ENCODE data around the gene DUOXA2.

DUOXA2 gene

DNA sequence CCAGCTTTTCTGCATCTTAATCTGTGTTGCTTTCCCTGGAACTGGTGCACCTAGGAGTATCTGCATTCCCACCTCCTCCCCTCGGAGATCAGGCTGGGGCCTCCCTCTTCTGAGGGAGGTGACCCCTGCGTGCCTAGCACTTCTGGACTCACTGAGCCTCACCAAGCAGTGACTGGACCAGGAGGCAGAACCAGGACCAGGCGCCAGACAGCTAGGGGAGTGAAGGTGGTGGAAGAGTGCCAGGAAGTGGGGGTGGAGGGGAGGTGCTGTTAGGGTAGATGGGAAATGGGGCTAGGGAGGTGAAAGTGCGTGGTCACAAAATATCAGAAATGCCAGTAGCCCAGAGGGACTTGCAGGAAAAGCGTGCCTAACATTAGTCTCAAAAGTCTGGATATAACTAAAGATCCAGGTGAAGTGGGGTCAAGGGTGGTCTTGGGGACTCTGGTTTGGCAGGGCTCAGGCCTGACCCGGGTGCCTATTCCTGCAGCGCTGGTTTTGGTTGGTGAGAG is 1.2 kb downstream of the DUOXA2 start:
- TF ChIP-seq POLR2AphosphoS5 (IDR thresholded peaks at IDR 0.05; ENCODE audit: low read depth, low read length), result no peak
- TF ChIP-seq SIN3A (IDR thresholded peaks at IDR 0.05; ENCODE audit: borderline replicate concordance, insufficient read depth, low read length), result no peak
- no peak for TF ChIP-seq FOXP2 (optimal IDR thresholded peaks at IDR 0.05; ENCODE audit: borderline replicate concordance, extremely low read depth, extremely low read length, insufficient read depth)

DNA sequence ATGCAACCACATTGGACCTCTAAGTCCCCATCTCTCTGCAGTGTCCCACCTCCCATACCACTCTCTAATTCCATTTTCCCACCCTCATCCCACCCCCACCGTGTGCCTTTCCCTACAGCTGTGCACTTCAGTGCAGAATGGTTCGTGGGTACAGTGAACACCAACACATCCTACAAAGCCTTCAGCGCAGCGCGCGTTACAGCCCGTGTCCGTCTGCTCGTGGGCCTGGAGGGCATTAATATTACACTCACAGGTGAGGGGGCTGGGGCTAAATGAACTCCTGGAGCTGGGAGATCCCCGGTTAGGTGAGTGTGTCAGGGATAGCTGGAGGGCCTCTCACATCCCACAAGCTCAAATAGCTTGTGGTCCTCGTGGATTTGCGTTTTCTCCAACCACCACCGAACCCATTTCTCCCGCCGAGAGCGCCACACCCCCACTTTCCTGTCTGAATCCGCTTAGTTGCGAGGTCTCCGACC is 1.9 kb downstream of the DUOXA2 start:
- TF ChIP-seq SIN3A (IDR thresholded peaks at IDR 0.05; ENCODE audit: borderline replicate concordance, insufficient read depth, low read length) (no peak), FOXP2 (optimal IDR thresholded peaks at IDR 0.05; ENCODE audit: borderline replicate concordance, extremely low read depth, extremely low read length, insufficient read depth) (no peak), TAF1 (IDR thresholded peaks at IDR 0.05; ENCODE audit: borderline replicate concordance, insufficient read depth, low read length) (no peak), POLR2AphosphoS5 (IDR thresholded peaks at IDR 0.05; ENCODE audit: low read depth, low read length) (no peak)
- TF ChIP-seq, protein P1, sequence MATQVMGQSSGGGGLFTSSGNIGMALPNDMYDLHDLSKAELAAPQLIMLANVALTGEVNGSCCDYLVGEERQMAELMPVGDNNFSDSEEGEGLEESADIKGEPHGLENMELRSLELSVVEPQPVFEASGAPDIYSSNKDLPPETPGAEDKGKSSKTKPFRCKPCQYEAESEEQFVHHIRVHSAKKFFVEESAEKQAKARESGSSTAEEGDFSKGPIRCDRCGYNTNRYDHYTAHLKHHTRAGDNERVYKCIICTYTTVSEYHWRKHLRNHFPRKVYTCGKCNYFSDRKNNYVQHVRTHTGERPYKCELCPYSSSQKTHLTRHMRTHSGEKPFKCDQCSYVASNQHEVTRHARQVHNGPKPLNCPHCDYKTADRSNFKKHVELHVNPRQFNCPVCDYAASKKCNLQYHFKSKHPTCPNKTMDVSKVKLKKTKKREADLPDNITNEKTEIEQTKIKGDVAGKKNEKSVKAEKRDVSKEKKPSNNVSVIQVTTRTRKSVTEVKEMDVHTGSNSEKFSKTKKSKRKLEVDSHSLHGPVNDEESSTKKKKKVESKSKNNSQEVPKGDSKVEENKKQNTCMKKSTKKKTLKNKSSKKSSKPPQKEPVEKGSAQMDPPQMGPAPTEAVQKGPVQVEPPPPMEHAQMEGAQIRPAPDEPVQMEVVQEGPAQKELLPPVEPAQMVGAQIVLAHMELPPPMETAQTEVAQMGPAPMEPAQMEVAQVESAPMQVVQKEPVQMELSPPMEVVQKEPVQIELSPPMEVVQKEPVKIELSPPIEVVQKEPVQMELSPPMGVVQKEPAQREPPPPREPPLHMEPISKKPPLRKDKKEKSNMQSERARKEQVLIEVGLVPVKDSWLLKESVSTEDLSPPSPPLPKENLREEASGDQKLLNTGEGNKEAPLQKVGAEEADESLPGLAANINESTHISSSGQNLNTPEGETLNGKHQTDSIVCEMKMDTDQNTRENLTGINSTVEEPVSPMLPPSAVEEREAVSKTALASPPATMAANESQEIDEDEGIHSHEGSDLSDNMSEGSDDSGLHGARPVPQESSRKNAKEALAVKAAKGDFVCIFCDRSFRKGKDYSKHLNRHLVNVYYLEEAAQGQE (IDR thresholded peaks at IDR 0.05; ENCODE audit: insufficient read depth in 1 of 2, low read depth in 2 of 2, low read length in 2 of 2), result no peak

DNA sequence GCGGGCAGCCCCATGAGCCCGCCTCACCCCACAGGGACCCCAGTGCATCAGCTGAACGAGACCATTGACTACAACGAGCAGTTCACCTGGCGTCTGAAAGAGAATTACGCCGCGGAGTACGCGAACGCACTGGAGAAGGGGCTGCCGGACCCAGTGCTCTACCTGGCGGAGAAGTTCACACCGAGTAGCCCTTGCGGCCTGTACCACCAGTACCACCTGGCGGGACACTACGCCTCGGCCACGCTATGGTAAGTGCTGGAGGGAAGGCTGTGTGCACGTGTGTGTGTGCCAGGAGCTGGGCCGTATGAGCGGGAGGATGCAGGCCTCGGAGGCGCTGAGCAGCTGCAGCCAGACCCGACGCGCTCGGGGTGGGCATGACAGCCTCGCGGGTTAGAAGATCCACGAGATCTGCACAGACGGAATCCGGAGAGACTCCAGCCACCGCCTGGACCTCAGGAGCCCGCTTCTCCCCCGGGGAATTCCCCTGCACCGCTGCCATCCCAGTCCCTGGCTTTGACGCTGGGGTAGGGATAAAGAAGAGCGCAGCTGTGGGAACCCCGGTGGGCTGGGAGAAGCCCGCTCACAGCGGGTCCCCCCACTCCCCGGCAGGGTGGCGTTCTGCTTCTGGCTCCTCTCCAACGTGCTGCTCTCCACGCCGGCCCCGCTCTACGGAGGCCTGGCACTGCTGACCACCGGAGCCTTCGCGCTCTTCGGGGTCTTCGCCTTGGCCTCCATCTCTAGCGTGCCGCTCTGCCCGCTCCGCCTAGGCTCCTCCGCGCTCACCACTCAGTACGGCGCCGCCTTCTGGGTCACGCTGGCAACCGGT is 2.6 kb downstream of the DUOXA2 start:
- TF ChIP-seq SIN3A (IDR thresholded peaks at IDR 0.05; ENCODE audit: borderline replicate concordance, insufficient read depth, low read length) (no peak), TAF1 (IDR thresholded peaks at IDR 0.05; ENCODE audit: borderline replicate concordance, insufficient read depth, low read length) (no peak), FOXP2 (optimal IDR thresholded peaks at IDR 0.05; ENCODE audit: borderline replicate concordance, extremely low read depth, extremely low read length, insufficient read depth) (no peak), POLR2AphosphoS5 (IDR thresholded peaks at IDR 0.05; ENCODE audit: low read depth, low read length) (no peak)
- TF ChIP-seq, protein P1 (IDR thresholded peaks at IDR 0.05; ENCODE audit: insufficient read depth in 1 of 2, low read depth in 2 of 2, low read length in 2 of 2), result no peak

DNA sequence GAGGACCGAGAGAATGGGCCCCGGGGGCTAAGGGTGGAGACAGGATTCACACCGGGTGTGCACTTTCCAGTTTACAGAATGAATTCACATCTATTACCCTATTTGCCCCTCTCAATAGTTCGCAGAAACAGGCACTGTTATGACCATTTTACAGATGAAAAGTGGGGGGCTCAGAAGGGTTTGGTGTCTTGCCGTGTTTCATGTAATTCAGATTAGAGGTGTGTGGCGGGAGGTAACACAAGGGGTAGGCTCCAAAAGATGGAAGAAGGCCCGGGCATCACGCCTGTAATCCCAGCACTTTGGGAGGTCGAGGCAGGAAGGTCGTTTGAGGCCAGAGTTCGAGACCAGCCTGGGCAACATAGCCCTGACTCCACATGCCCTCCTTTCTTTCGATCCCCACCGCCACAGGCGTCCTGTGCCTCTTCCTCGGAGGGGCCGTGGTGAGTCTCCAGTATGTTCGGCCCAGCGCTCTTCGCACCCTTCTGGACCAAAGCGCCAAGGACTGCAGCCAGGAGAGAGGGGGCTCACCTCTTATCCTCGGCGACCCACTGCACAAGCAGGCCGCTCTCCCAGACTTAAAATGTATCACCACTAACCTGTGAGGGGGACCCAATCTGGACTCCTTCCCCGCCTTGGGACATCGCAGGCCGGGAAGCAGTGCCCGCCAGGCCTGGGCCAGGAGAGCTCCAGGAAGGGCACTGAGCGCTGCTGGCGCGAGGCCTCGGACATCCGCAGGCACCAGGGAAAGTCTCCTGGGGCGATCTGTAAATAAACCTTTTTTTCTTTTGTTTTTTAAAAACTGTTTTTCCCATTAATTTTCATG is 3.4 kb downstream of the DUOXA2 start:
- TF ChIP-seq, protein P1 (IDR thresholded peaks at IDR 0.05; ENCODE audit: insufficient read depth in 1 of 2, low read depth in 2 of 2, low read length in 2 of 2), result no peak
- no peak for TF ChIP-seq TAF1 (IDR thresholded peaks at IDR 0.05; ENCODE audit: borderline replicate concordance, insufficient read depth, low read length)
- TF ChIP-seq FOXP2 (optimal IDR thresholded peaks at IDR 0.05; ENCODE audit: borderline replicate concordance, extremely low read depth, extremely low read length, insufficient read depth), result no peak
- TF ChIP-seq SIN3A (IDR thresholded peaks at IDR 0.05; ENCODE audit: borderline replicate concordance, insufficient read depth, low read length), result no peak
- TF ChIP-seq POLR2AphosphoS5 (IDR thresholded peaks at IDR 0.05; ENCODE audit: low read depth, low read length), result no peak

DNA sequence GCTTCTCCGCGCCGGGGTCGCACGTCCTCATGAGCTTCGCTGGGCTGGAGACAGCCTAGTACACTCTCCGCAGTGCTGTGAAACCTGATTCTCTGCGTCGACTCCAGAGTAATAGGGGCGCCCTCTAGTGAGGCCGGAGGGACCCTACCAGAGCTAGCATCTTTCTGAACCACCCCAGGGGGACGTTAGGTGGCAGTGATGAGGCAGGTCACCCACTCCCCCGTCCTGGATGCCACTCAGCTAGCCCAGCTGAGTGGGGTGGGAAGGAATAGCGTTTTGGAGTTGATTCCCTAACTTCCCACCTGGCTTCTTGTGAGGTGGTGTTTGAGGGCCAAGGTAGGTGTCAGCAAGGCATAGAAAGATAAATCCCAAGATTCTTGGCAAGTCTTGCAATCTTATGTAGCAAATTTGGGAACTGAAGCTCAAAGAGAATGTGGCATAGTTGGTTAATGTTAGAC is 4.0 kb downstream of the DUOXA2 start:
- TF ChIP-seq FOXP2 (optimal IDR thresholded peaks at IDR 0.05; ENCODE audit: borderline replicate concordance, extremely low read depth, extremely low read length, insufficient read depth) (peak; percentile 28), SIN3A (IDR thresholded peaks at IDR 0.05; ENCODE audit: borderline replicate concordance, insufficient read depth, low read length) (no peak)
- TF ChIP-seq, protein P1 (IDR thresholded peaks at IDR 0.05; ENCODE audit: insufficient read depth in 1 of 2, low read depth in 2 of 2, low read length in 2 of 2), result no peak

Measured in PFSK-1 (cell line).